SJSA1 (cell line): ENCODE results near the gene PLD3. TPM values are rescaled to one million over a fixed set of nuclear protein-coding genes. Genes with fewer than 3 reads are reported as not detected.
"Not testable (repeated sequence)": the region's sequence is repeated elsewhere in the genome, so short reads cannot be mapped to it uniquely, and the experiment has no call there.

Experiments used
- DNase-seq, 2 experiments: peaks; one replicate each; pipeline ENCODE4 v3.0.0-alpha.2; 2015 to 2020; ENCODE audit warnings: low spot score in 2 of 2, low read depth in 1 of 2
- H3K27ac ChIP-seq: fragments of 250-450 bp; sonication (Bioruptor Pico); 2 replicates; pipeline ENCODE4 v1.5.1; 2020; ENCODE audit warnings: mild to moderate bottlenecking, moderate library complexity
- H3K27me3 ChIP-seq: fragments of 250-450 bp; sonication (Bioruptor Pico); replicated peaks from 2 replicates; pipeline ENCODE4 v1.5.1; 2020; ENCODE audit warnings: mild to moderate bottlenecking, moderate library complexity
- H3K36me3 ChIP-seq: fragments of 250-450 bp; sonication (Bioruptor Pico); 2 replicates; pipeline ENCODE4 v1.5.1; 2020; ENCODE audit warnings: mild to moderate bottlenecking
- H3K4me1 ChIP-seq: fragments of 250-450 bp; sonication (Bioruptor Pico); replicated peaks from 2 replicates; pipeline ENCODE4 v1.6.1; 2021; ENCODE audit warnings: mild to moderate bottlenecking
- H3K4me3 ChIP-seq: fragments of 250-450 bp; sonication (Bioruptor Pico); 2 replicates; pipeline ENCODE4 v1.5.1; 2020; ENCODE audit warnings: mild to moderate bottlenecking
- H3K9me3 ChIP-seq: fragments of 250-450 bp; sonication (Bioruptor Pico); replicated peaks from 2 replicates; pipeline ENCODE4 v1.5.1; 2020; ENCODE audit warnings: mild to moderate bottlenecking
- total RNA-seq: library from RNA; depleted of rRNA; stranded (reverse); fragments of >200 nt; shearing (Covaris generic); gene quantifications from 2 replicates; pipeline ENCODE4 v1.2.3, GENCODE V29; 2014

The PLD3 gene
- total RNA-seq, 1 experiment from 2014 or later: 270 TPM

DNA sequence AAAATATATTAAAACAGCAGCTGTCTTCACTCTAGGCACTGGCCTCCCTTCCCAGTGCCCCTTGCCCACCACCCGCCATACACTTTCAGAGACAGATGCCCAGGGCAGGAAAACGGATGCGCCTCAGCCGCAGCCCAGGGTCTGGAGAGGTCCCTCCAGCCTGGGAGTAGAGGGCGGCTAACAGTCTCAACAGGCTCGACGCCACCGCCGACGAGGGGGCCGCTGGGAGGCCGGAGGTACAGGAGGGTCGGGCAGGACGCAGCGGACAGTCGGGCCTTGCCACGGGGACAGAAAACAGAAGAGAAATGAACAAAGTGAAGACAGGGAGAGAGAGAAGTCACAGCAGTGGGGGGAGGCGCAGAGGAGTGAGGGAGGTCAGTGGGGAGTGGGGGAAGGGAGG is 27.4 kb upstream of the PLD3 start:
- no peak for DNase-seq
- no peak overlapping the region for H3K27ac ChIP-seq
- H3K36me3 ChIP-seq: peaks cover 70% of the 10 kb centered on the region

DNA sequence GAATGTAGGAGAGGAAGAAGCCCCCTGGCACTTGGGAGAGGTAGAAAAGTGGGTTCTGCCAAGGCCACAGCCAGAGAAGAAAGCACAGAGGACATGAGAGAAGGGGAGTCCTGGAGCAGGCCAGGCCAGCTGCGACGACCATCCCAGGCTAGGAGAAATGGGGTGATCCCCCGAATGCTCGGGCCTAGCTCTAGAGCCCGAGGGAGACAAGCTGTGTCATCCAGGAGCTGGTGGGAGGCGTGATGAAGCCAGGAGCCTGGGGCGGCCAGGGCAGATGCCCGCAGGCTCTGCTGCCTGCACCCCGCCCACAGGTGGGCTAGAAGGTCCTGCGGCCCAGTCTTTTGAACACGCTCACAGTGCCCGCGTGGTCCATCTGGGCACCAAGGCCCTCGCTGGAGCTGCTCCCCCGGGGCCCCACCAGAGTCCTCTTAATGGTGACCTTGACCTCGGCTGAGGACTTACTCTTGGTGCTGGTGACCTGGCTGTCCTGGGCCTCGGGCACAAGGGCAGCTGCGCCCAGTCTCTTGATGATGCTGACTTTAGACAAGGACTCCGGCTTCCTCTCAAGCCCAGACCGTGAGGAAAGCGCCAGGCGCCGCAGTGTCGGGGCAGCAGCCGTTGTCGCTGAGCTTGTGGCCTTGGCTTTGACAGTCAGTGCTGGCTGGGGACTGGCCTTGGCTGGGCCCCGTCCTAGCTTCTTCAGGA is 26.8 kb upstream of the PLD3 start:
- H3K36me3 ChIP-seq: peaks cover 70% of the 10 kb centered on the region
- no peaks in the 10 kb centered on the region for H3K27me3 ChIP-seq

More for the DNA sequence above, 27.4 kb upstream of the PLD3 start:
- peaks cover 8% of the 10 kb centered on the region; the same call in 1 of the 2 replicates for H3K4me1 ChIP-seq
- H3K4me3 ChIP-seq: no peak overlapping the region
- no peaks in the 10 kb centered on the region for H3K9me3 ChIP-seq
- H3K27me3 ChIP-seq: no peaks in the 10 kb centered on the region

DNA sequence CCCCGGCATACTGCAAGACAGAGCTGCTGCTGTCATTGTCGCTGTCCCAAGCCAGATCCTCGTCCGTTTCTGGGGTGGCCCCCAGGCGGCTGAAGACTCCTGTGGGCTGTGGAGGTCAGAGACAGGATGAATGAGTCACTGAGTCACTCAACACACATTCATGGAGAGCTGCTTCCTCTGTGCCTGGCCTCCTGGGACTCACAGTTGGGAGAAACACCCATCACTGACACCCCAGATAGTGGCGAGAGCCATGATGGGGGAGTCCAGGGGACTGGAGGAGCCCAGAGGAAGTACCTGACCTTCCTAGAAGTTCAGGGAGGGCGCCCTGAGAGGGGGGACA is 26.3 kb upstream of the PLD3 start:
- no peaks in the 10 kb centered on the region for H3K9me3 ChIP-seq
- H3K4me3 ChIP-seq: no peak overlapping the region
- H3K4me1 ChIP-seq: peaks cover 8% of the 10 kb centered on the region; the same call in 1 of the 2 replicates
- peaks cover 70% of the 10 kb centered on the region for H3K36me3 ChIP-seq
- DNase-seq: no peak
- no peak overlapping the region for H3K27ac ChIP-seq
- no peaks in the 10 kb centered on the region for H3K27me3 ChIP-seq

More for the DNA sequence above, 26.8 kb upstream of the PLD3 start:
- Histone ChIP-seq H3K4me3 (no peak overlapping the region), H3K4me1 (peaks cover 8% of the 10 kb centered on the region; the same call in 1 of the 2 replicates), H3K27ac (no peak overlapping the region), H3K9me3 (no peaks in the 10 kb centered on the region)
- DNase-seq: no peak

DNA sequence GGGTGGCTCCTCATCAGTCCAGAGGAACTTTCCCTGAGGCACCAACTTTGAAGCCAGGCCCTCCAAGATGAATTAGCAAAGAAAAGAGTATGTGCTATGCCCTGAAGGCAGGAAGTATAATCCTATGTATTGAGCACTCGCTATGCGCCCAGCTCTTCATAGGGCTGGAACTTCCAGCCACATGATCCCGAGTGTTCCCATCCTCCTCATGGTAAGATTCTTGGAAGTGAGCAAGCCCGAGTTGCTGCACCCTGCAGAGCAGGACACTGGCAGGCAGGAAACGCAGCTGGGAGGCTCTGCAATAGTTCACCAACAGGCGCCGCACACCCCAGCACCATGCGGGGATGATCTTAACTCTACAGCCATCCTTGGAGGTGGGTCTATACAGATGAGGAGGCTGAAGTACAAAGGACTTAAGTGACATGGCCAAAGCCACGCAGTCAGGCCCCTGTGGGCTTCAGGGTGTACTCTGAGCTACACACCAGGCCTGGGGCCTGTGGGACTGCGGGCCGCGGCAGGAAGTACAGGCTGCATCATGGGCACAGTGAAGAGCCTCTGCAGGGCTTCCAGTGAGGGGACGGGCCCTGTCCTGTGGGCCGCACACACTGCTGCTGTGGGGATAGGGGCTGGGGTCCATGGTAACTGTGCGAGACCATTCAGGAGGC is 25.4 kb upstream of the PLD3 start:
- Histone ChIP-seq H3K4me1 (peaks cover 8% of the 10 kb centered on the region; the same call in 1 of the 2 replicates), H3K36me3 (peaks cover 79% of the 10 kb centered on the region)
- no peak for DNase-seq

DNA sequence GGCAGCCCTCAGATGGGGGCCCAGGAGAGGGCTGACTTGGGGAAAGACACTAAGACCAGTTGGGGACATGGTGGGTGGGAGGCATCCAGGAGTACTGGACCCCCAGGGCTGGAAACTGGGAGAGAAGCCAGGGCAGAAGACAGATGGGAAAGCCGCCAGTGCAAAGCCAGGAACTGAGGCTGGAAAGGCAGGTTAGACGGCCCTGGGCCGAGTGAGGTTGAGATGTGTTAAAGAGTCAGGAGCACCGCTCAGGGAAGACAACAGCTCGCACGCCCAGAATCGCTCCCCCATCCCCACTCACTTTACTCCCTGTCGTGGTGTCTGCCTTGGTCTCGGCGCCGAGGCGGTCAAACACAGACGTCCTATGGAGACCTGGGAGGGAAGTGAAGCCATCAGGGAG is 24.8 kb upstream of the PLD3 start:
- no peak overlapping the region for H3K4me3 ChIP-seq
- no peaks in the 10 kb centered on the region for H3K27me3 ChIP-seq
- peaks cover 8% of the 10 kb centered on the region; the same call in 1 of the 2 replicates for H3K4me1 ChIP-seq
- H3K27ac ChIP-seq: no peak overlapping the region
- H3K9me3 ChIP-seq: no peaks in the 10 kb centered on the region
- no peak for DNase-seq
- peaks cover 84% of the 10 kb centered on the region for H3K36me3 ChIP-seq

More for the DNA sequence above, 25.4 kb upstream of the PLD3 start:
- Histone ChIP-seq H3K4me3 (no peak overlapping the region), H3K27ac (no peak overlapping the region), H3K9me3 (no peaks in the 10 kb centered on the region), H3K27me3 (no peaks in the 10 kb centered on the region)

DNA sequence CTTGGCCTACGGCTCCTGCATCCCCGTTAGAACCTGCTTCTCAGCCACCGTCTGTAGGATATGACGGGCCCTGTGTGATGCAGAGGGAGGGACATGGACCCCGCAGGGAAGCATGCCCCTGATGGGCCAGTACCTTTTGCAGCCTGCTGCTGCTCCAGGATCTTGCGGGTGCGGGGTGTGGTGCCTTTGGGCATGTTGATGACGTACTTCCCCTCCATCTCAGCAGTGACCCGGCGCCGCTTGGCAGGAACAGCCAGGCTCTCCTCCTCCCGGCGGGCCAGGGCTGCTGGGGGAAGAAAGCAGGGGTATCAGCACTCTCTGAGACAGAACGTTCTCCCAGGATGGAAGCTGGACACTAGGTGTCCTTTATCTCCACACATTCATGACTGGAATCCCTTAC is 22.3 kb upstream of the PLD3 start:
- H3K4me1 ChIP-seq: peaks cover 8% of the 10 kb centered on the region; the same call in 1 of the 2 replicates
- H3K27ac ChIP-seq: no peak overlapping the region
- no peaks in the 10 kb centered on the region for H3K9me3 ChIP-seq
- H3K36me3 ChIP-seq: peaks cover 87% of the 10 kb centered on the region
- no peak overlapping the region for H3K4me3 ChIP-seq
- no peak for DNase-seq
- H3K27me3 ChIP-seq: no peaks in the 10 kb centered on the region

DNA sequence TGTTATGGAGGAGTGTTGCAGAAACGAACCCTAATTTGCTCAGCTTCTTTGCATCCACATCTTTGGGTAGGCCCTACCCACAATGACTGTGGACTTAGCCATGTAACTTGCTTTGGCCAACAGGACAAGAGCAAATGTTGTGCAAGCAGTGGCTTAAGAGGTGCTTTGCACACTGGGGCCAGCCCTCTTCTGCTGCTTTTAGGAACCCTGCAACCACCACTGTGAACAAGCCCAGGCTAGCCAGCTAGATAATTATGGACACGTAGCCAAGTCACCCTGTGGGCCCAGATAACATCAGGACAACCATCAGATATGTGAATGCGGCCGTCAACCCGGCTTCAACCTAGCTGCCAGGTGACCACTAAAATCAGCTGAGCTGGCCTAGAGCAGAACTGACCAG is 17.4 kb upstream of the PLD3 start:
- Histone ChIP-seq H3K27me3 (no peaks in the 10 kb centered on the region), H3K9me3 (no peaks in the 10 kb centered on the region), H3K36me3 (peaks cover 76% of the 10 kb centered on the region), H3K4me1 (no peaks in the 10 kb centered on the region), H3K4me3 (no peak overlapping the region), H3K27ac (no peak overlapping the region)
- no peak for DNase-seq

DNA sequence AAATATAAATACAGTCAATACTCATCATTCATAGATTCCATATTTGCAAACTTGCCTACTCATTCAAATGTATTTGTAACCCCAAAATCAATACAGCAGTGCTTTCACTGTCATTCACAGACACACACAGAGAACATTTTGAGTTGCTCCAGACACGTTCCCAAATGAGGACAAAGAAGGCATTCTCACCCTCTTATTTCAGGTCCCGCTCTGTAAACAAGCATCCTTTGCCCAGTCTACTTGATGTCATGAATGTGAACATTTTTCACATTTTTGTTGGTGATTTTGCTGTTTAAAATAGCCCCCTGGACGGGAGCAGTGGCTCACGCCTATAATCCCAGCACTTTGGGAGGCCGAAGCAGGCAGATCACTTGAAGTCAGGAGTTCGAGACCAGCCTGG is 15.8 kb upstream of the PLD3 start:
- no peak for DNase-seq
- Histone ChIP-seq H3K36me3 (peaks cover 72% of the 10 kb centered on the region), H3K27me3 (no peaks in the 10 kb centered on the region), H3K27ac (no peak overlapping the region), H3K4me3 (no peak overlapping the region), H3K9me3 (no peaks in the 10 kb centered on the region), H3K4me1 (no peaks in the 10 kb centered on the region)

DNA sequence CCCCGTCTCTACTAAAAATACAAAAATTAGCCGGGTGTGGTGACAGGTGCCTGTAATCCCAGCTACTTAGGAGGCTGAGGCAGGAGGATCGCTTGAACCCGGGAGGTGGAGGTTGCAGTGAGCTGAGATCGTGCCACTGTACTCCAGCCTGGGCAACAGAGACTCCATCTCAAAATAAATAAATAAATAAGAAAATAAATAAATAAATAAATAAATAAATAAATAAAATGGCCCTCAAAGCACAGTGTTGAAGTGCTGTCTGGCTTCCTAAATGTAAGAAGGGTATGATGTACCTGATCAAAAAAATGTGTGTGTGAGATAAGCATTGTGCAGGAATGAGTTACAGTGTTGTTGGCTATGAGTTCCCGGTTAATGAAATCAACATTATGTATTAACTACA is 15.4 kb upstream of the PLD3 start:
- not testable (repeated sequence) for H3K4me3 ChIP-seq, H3K4me1 ChIP-seq, DNase-seq, H3K27me3 ChIP-seq, H3K27ac ChIP-seq, H3K9me3 ChIP-seq
- peaks cover 69% of the 10 kb centered on the region for H3K36me3 ChIP-seq

DNA sequence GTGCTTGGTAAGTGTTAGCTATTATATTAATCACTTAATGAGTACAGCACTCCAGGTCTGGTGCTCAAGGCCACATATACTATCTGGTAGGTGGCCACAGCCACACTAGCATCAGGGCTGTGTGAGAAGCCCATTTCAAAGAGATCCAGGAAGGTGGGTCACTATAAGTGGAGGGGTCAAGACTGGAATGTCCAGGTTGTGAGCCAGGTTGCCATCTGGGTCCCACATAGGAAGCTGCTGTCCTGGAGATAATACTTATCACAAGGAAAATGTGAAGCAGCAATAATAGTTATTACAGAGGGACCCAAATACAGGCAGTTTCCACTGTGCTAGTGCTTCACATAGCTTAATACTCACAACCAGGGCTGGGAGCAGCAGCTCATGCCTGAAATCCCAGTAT is 13.4 kb upstream of the PLD3 start:
- Histone ChIP-seq H3K27ac (no peak overlapping the region), H3K9me3 (no peaks in the 10 kb centered on the region), H3K4me1 (no peaks in the 10 kb centered on the region), H3K4me3 (no peak overlapping the region), H3K27me3 (no peaks in the 10 kb centered on the region), H3K36me3 (peaks cover 64% of the 10 kb centered on the region)
- no peak for DNase-seq

DNA sequence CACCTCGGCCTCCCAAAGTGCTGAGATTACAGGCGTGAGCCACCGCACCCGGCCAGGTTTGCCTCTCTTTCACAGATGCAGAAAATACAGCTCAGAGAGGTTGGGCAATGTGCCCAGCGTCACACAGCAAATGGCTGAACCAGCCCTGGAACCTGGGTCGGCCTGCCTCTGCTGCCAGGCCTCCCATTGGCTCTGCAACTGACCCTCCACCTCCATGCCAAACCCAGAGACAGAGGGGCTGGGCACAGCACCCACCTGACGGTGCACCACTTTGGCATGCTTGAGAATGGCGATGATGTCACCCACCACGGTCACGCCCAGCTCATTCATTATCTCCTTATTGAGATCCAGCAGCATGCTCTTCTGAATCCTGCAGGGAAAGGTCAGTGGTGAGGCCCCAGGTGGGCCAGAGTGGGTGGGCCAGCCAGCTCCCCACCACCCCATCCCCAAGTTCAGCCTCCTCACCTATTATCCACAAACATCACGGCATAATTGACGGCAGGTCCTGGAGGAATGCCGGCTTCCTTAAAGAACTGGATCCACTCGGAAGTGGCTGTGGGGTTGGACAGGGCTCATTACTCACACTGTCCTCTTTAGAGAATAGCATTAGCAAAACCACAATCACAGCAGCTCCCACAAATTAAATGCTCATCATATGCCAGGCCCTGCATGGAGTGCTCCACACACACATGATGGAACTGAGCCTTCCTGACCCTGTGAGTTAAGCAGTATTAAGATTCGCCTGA is 12.5 kb upstream of the PLD3 start:
- H3K27ac ChIP-seq: no peak overlapping the region
- H3K4me1 ChIP-seq: no peaks in the 10 kb centered on the region
- H3K27me3 ChIP-seq: no peaks in the 10 kb centered on the region
- no peak overlapping the region for H3K4me3 ChIP-seq
- no peaks in the 10 kb centered on the region for H3K9me3 ChIP-seq
- H3K36me3 ChIP-seq: peaks cover 59% of the 10 kb centered on the region
- DNase-seq: no peak

DNA sequence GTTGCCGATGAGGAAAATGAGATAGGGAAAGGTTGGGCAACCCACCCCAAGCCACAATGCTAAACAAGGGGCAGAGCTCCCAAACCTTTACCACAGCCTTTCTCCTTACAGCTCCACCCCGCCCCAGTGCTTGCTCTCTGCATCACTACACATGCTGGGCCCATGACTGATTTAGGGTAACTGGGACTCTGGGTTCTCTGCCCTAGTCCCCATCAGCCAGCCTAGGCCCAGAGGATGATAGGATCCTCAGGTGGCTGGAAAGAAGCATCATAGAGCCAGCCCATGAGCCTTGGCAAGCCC is 11.9 kb upstream of the PLD3 start:
- DNase-seq: no peak
- Histone ChIP-seq H3K36me3 (peaks cover 54% of the 10 kb centered on the region), H3K4me3 (no peak overlapping the region), H3K27ac (no peak overlapping the region), H3K27me3 (no peaks in the 10 kb centered on the region), H3K9me3 (no peaks in the 10 kb centered on the region), H3K4me1 (no peaks in the 10 kb centered on the region)

DNA sequence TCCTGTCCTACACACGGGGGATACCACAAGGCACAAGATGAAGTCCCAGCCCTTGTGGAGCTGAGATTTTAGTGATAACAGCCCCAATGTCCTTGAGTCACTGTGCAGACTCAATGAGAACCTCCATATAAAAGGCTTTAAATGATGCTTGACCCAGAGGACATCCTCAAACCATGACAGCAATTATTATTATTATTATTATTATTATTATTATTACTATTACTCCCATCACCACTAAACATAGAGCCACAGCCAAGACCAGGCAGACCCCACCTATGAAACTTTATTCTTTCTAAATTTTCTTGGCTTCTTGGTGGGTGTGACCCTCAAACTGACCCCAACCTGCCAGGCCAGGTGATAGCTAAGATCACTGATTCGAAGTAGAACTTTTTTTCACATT is 11.4 kb upstream of the PLD3 start:
- H3K4me1 ChIP-seq: no peaks in the 10 kb centered on the region
- H3K27ac ChIP-seq: no peak overlapping the region
- H3K36me3 ChIP-seq: peaks cover 48% of the 10 kb centered on the region
- no peak overlapping the region for H3K4me3 ChIP-seq
- no peak for DNase-seq
- H3K9me3 ChIP-seq: no peaks in the 10 kb centered on the region
- H3K27me3 ChIP-seq: no peaks in the 10 kb centered on the region

DNA sequence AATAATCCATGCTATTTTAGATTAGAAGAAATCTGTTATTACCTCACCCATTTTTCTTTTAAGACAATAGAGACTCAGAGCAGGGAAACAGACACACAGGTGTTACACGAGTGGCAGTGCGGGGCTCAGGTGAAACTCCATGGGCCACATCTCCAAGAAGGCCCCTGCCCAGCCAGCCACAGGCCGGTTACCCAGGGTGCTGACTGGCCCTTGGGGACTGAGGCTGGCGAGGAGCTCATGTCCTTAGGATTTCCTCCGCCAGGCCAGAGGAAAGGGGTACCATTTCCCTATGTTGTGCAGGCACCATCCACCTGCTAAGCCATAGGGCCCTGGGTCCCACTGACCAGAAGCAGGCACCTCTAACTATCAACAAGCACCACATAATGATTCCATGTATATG is 10.9 kb upstream of the PLD3 start:
- Histone ChIP-seq H3K4me3 (no peak overlapping the region), H3K9me3 (no peaks in the 10 kb centered on the region), H3K4me1 (no peaks in the 10 kb centered on the region), H3K27me3 (no peaks in the 10 kb centered on the region), H3K36me3 (peaks cover 47% of the 10 kb centered on the region), H3K27ac (no peak overlapping the region)
- DNase-seq: no peak
